ENCODE measurements around the gene UBQLN1.
"Not testable (repeated sequence)": the region's sequence is repeated elsewhere in the genome, so short reads cannot be mapped to it uniquely, and the experiment has no call there.

UBQLN1 gene

DNA sequence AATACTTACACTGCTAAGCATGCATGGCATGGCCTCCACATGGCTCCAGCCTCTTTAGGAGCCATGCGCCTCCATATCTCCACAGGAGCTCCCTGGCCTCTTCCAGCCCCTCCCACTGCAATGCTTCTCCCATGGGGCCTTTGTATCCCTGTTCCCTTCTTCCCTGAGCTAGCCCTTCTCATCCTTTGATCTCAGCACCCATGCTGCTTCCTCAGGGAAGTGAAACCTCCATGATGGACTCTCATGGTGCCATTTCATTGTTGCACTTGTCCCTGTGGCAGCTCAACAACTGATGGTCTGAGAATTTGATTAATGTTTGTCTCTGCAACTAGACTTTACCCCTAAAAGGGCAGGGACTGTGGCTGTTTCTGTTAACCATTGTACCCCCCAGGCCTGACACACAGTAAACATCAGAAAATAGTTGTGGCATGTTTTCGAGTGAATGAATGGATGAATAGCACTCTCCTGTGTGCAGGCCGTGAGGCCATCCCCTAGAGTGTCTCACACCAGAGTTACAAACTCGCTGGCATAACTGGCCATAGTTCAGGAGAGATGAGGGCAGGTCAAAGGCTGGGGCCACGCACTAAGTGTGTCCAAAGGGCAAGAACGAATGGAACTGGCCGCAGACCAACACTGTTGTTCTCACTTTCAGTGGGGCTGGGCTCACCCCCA lies 78.2 kb downstream of the UBQLN1 start:
- DNase-seq, result no peak

DNA sequence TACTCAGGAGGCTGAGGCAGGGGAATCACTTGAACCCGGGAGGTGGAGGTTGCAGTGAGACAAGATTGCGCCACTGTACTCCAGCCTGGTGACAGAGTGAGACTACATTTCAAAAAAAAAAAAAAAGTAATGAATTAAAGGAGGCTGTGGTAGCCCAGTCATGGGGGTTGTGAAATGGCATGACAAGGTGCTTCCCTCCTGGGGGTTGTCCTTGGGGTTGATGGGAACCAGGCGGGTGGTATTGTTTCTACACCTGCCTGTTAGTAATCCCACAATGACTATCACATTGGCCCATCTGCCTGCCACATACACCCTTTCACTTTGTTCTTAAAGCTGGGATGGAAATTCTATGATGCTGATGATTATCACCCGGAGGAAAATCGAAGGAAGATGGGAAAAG lies 79.2 kb downstream of the UBQLN1 start:
- DNase-seq, result no peak

DNA sequence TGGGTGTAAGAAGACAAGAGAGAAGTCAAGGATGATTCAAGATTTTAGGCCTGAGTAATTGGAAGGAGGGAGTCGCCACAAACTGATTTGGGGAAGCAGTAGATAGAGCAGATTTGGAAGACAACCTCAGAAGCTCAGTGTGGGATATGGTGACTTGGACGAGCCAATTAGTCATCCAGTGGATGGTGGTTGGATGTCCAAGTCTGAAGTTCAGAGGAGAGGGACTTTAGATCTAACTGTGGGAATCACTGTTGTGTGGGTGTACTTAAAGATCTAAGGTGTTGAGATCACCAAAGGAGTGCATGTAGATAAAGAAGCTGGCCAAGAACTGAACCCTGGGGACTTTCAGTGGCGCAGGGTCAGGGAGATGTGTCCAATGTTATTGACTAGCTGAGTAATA lies 82.6 kb downstream of the UBQLN1 start:
- no peak for DNase-seq

DNA sequence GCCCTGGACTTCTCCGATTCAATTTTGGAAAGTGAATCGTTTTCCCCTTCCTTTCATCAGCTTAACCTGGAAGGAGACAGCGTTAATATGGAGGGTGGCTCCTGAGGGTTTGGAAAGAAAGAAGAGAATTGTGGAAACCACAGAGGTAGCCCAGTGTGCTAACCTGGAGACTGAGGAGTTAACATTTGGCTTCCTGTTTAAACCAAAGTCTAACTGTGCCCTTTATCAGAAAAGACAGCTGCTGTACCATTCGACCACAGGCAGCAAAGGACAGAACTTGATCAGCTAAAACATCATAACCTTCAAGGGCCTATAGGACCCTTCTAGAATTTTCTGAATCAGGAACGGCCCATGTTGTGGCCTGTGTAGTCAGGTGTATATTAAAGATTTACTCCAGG lies 84.1 kb downstream of the UBQLN1 start:
- no peak for DNase-seq

DNA sequence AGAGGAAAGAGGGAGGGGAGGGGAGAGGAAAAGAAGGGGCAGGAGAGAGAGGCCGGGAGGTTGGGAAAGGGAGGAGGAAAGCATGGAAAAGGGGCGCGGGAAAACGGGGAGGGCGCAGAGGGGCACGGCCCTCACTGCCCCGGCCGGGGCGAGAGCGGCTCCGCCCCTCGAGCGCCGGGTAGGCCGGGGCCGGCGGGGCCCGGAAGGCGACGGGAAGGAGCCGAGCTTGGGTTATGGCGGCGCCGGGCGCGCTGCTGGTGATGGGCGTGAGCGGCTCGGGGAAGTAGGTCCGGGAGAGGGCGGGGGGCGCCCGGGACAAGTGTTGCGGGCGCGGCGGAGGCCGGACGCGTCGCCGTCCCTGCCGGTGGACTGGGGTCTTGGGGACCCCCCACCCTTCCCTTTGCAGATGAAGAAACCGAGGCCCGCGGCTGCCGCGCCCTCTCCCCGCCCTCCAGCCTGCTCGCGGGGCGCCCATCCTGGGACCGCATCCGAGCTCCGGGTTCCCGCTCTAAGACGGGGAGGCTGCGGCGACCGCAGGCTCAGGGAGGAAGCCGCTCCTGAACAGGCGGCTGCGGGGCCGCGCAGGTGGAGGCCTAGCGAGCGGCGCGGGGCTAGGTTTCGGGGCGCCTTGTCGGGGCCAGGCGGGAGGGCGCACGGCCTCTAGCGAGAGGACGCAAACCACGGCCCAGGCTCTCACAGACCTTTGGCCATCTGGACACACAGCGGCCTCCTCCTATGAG lies 84.6 kb downstream of the UBQLN1 start, which contains the start of gene IDNK:
Gene IDNK (plus strand): TSS at position 205 of the 740 bp plus-strand sequence. CDS start 29 bp downstream, at position 234.
- DNase-seq, result peak; percentile 23

DNA sequence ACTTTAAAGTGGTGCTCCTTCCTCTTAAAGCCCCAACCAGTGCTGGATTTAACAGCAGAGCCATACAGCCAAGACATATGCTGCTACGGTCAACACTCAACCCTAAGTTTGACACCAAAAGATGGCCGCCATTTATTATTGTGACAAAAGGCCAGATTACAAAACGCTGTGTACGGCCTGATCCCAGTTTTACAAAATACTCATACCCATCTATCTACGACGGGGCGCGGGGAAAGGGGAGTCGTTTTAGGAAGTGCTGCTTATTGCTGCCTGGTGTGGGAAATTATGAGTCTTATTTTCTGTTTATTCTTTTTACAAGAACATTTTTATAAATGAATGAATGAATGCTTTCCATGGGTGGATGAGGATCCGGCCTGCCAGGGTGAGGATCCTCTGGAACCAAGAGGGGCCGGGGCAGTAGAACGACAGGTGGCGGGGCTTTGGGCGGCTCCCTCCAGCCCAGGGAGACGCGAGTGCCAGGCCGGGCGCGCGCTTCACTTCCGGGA lies 85.3 kb downstream of the UBQLN1 start:
- DNase-seq, result no peak

DNA sequence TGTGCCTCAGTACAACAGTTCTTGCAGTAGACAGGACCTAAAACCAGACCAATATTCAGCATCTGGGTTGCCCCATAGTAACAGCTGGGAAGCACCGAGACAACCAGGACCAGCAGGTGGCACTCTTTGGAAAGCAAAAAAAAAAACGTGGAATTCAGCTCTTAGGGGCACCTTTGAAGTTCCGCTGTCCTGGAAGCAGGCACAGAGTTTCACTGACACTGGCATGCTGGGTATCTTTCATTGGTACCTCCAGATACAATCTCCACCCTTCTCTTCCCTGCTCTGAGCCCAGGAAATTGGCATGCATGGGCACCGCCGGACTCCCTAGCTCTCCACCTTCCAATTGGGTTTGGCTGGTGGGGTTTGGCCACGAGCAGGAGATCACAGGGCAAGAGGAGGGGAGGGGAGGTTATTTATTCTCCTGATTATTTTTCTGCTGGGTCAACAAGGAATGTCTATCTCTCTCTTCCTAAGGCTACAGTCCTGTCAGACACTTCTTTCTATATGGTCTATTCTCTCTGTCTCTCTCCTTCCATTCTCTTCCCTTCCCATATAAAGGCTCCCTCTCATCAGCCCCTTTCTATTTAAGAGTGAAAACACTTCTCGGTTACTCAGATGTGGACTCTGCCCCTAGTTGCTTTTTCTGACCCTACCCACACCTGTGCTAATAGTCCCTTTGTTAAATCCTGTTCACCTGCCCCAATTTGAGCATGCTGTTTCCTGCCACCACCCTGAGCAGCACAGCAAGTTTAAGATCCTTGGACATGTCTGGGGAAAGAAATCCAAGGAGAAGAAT lies 86.7 kb downstream of the UBQLN1 start:
- no peak for DNase-seq

DNA sequence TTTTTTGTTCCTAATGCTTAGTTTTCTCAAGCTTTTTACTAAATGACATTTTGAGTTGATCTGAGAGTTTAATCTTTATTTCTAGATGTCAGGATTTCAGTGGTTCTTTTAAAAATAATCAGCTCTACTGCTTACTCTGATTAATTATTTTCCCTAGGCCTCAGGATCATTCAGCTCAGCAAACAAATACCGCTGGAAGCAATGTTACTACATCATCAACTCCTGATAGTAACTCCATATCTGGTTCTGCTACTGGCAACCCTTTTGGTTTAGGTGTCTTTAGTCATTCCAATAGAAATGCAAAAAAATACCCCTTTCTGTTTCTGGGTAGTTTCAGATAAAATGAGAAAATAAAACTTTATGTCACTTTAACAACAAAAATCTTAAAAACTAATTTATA lies 90.5 kb downstream of the UBQLN1 start:
- DNase-seq, result no peak

DNA sequence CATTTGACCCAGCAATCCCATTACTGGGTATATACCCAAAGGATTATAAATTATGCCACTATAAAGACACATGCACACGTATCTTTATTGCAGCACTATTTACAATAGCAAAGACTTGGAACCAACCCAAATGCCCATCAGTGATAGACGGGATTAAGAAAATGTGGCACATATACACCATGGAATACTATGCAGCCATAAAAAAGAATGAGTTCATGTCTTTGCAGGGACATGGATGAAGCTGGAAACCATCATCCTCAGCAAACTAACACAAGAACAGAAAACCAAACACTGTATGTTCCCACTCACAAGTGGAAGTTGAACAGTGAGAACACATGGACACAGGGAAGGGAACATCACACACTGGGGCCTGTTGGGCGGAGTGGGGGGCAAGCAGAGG lies 94.5 kb downstream of the UBQLN1 start:
- not testable (repeated sequence) for DNase-seq
